Skin of body (tissue), 2 donors: ENCODE results near the gene DUSP14. TPM values are rescaled to one million over a fixed set of nuclear protein-coding genes. Genes with fewer than 3 reads are reported as not detected.

ENCODE experiments used
- DNase-seq: peaks from one replicate; lab custom pipeline; 2025; lab: John Stamatoyannopoulos, UW
- total RNA-seq: library from RNA; depleted of rRNA; stranded (reverse); fragments of >200 nt; gene quantifications from one replicate; pipeline ENCODE4 v1.2.3, GENCODE V29; 2014

DUSP14 gene
- total RNA-seq, 1 donor from 2014 or later: 13.6 TPM

DNA sequence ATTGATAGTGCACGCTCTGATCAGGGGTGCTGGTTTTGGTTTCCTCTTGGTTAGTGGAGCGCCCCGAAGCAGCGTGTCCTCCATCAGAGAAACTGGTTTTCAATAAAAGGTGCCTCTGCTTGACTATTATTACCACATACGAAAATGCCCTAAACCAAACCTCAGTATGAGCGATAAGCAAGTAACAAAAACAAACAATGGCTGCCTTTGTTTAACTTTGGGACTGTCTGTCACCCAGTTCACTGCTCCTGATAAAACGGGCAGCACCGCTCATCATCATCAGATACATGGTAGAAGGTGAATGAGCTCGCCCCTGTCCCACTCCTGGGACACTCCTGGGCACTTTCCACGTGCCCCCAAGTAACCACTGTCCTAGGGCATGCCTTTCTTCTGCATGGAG is 24.0 kb downstream of the DUSP14 start:
- DNase-seq: no peak

DNA sequence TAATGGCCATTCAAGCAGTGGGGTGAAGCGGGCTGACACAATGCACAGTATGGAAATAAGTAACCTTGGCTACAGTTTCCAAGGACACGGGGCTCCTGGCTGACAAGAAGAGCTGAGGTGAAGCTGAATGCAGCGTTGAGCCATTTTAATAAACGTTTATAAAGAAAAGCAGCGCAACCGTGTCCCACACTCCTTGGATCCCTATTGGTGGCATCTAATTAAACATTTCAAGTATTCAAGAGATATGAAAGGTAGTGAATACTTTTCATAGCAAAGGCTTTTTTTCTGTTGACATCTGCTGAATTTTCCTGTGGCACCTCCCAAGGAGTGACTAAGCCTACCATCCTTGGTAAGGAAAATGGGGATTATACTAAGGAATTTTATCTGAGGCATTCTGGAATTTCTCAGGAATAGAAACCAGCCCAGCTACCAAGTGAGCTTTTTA is 26.5 kb downstream of the DUSP14 start:
- no peak for DNase-seq

DNA sequence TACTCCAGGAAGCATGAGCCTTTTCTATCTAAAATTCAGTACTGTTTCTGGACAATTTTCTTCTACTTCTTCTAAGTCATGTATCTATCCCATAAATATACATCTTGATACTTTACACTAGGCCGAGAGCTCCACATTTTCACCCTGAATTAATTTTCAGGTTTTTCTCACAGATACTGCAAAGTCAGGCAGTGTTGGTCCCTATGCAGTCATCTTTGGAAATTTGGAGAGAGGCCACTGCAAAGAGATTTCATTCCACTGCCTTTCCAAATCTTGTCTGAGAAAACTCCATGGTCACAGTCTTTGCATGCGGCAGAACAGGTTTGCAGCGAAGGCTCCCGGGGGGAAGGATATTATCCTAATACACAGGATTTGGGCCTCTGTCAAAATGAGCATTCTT is 28.2 kb downstream of the DUSP14 start:
- no peak for DNase-seq

DNA sequence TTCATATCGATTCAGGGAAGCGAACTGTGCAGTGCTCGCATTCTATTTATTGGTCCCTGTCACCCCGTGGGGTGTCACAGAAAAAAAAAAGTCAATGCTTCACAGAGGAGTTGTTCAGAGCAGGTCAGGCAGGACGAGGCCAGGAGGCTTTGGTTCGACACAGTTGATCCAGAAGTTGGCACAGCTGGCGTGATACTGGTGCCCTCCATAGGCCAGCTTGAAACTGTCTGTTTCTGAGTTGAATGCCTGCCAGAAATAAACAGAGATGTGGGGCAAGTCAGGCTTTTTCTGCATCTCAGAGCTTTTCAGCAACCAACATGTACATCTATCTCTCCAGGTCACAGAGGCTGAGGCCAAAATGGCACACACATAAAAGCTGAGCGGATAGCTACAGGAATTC is 29.1 kb downstream of the DUSP14 start:
- DNase-seq: no peak

DNA sequence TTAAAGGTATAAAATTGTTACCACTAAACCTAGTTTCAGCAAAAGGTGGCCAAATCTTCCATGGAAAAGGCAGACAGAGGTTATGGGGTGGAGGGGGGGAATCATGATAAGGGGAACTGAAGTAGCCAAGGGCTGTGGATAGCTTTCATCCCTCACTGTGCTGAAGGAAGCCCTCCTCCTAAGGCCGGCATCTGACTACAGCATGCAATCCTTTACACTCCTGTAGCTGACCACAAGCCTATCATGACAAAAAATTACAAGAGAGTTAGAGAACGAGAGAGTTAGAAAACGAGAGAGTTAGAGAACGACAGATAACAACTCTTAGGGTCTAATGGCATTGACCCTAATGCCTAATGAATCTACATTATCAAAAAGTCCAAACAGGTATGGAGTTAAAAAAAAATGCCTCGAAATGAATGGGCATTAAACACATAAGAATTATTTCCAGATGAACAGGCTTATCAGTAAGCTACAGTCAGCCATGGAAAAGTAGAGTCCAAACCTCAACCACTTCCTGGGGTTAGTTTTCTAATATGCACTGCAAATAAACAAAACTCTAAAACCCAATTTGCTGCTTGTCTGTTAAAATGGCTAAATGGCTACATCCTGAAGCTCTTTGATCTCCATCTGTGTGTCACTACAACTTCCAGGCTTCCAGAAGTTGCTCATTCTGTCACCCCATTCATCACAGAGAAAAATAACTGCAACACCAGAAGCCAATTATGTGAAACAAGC is 29.7 kb downstream of the DUSP14 start:
- no peak for DNase-seq

DNA sequence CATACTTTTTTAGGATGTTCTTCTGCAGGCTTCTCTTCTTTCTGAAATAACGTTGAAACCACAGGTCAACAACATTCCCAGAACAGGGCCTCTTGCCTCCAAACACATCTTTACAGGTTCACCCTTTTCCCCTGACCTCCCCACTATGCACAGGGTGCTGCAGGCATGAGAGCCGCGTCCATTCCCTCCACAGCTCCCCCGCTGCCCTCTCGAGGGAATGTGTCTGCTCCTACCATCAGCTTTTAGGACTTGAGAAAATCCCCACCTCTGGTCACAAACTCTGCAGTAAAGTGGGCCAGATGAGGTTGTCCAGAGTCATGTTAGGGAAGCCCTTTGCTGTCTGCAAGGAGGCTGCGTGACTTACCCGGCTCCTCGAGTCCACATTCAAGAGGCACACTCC is 30.5 kb downstream of the DUSP14 start:
- no peak for DNase-seq

DNA sequence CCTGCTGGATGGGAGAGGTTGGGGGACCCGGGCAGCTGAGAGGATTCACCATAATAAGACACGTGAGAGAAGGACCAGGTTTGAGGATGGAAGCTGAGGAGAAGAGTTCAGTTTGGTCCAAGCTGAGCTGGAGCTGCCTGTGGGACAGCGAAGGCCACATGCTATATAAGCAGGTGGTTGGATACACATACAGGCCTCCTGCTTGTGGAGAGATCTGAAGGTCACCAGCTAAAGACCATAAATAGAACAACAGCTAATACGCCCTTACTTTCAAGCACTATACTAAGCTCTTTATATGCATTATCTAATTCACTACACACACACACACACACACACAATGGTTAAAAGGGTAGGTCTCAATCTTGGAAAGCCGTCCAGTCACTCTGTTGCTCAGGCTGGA is 32.1 kb downstream of the DUSP14 start:
- no peak for DNase-seq

DNA sequence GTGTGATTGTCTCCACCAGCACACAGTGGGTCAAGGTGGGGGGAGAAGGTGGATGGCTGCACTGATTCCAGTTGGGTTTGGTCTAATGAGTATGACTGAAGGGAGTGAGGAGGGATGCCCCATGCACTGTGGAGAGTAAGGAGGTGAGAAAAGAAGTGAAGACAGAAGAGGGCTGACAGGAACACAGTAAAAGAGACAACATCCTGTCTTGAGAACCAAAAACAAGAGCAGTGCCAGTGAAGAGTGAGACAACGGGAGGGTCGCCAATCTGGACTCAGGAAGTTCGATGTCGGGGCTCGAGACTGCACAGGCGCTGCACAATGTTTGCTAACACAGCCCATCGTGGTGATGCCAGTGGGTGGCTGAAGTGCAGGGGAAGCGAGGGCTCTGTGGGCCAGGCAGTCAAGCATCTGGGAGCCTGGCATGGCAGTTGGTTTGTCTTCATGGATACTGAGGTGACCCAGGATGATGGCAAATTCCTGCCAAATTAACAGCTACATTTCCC is 34.1 kb downstream of the DUSP14 start:
- DNase-seq: no peak

DNA sequence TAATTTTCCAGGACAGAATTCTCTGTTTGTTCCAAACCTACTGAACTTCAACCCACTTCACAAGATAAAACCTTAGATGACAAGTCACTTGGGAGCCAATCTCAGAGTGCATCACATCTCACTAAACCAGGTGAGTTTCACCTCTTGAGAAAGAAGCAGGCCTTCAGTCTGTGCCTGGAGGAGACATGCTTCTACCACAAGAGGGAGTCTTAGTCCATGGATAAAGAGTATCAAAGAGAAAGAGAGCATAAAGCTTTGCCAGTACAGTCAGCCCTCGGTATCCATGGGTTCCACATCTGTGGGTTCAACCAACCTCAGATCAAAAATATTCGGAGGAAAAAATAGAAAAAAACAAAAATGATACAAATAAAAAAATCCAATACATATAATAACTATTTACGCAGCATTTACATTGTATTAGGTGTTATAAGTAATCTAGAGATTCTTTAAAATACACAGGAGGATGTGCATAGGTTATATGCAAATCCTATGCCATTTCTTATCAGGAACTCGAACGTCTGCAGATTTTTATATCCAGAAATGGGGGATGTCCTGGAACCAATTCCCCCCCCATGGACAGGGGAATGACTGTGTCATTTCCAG is 37.7 kb downstream of the DUSP14 start:
- DNase-seq: peak; percentile 10

DNA sequence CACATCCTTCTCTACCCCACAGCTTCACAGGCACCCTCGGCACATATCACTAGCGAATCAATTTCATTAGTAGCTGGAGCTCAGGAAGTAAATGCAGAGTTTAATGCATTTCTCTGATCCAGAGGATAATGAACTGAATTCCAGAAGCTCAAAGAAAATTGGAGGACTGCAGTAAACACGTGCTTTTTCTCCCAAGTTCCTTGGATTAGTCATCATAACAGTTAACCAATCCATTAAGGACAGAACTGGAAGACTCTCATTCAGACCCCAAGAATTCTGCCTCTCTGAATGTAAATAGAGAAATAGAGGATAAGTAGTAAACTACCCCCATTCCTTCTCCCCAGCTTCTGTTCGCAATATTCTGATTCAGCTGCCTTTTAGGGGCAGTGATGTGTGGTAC is 40.7 kb downstream of the DUSP14 start:
- DNase-seq: no peak

DNA sequence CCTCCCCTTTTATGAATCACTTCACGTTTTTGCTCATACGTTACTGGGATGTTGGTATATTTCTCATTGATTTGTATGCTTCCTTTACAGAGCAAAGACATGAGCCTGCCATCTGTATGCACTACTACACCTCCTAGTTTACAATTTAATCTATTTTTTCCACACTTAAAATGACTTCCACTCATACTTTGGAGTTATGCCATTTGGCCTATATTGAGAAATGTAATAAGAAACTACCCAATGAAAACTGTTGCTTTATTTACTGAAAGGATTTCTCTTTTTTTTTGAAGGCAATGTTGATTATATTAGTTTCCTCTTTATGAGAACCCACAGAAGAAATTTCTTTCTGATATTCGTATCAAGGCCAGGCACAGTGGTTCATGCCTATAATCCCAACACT is 43.1 kb downstream of the DUSP14 start:
- peak; percentile 8 for DNase-seq

DNA sequence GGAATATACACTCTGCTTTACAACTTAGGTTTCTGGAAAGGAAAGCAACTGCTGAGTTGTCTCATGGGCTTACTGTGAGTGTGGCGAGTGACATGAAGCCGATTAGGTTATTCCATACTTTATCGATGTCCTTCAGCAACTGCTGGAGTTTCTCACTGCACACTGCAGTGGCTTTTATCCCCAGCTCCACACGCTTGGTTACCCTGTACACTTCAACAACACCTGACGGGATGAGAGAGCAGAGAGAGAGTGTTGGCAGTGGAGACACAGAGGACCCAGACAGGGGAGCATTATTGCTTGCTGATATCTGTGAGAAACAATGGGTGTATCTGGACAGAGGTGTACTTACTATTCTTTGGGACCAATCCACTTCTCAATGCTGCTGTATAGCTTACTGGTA is 46.2 kb downstream of the DUSP14 start:
- no peak for DNase-seq

DNA sequence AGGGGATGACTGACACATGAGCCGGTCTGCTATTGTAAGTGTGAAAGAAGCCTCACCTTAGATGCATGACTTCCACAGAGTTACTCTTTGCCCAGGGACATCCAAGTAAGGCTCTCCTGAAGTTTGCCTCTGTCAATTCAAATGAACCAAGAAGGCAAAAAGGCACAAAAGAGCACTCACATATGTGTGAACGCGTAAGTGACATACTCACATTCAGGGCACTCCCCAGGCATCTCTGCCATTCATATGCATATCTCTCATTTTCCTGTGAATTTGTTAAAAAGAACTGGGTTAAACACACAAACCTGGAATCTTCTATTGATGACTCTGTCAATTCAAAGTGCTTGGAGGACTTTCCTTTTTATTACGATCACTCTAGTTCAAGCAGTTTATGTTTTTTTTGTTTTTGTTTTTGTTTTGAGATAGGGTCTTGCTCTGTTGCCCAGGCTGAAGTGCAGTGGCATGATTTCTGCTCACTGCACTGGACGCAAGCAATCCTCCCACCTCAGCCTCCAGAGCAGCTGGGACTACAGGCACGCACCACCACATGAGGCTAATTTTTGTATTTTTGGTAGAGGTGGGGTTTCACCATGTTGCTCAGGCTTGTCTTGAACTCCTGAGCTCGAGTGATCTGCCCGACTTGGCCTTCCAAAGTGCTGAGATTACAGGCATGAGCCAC is 49.4 kb downstream of the DUSP14 start:
- no peak for DNase-seq

DNA sequence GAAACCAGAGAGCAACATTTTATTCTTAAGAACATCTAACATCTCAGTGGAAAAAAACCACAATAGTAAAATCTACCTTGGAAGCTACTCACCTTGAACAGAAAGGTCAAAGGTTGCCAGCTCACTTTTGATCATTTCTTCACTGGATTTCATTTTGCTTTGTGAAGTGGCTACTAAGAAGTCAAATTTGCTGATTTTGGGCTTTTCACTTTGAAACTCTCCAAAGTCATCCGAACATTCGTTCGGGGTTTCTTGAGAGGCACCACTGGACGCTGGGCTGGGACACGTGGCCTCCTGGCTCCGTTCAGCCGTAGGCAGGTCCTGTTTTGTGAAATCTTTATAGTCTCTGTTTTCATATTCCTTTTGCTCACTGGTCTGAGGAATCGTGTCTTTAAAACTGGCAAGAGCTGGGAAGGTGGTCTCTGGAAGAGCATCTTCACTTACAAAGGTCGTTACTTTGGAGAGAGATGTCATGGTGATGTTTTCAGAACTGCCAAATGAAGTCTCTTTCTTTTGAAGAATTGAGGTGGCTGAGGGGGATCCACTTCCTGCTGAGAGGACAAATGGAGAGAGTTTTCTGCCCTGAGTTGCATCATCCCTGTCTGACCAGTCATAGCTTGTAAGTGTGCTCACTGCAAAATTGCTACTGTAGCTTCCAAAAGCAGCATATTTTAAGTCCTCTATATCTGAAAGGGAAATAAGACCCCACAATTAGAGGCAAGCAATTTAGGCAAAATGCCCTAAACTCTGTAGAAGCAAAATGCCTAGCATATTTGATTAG is 52.4 kb downstream of the DUSP14 start:
- DNase-seq: no peak

DNA sequence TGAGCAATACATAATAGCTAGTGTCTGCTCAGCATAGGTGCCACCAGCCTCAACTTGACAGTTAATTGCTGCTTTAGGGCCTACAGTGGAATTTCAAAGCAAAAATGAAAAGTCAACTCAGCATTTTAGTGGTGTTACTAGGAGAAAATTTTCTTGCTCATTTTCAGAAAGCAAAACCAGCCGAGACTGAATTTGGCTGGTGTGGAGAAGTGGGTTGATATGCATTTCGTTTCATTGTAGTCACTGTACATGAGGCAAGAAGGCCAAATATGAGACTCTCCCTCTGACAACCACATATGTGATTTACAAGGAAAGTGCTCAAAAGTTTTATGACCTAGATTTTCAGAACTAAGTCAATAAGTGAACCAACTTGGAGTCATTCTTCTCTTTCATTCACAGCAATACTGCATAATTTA is 54.0 kb downstream of the DUSP14 start:
- peak; percentile 32 for DNase-seq

DNA sequence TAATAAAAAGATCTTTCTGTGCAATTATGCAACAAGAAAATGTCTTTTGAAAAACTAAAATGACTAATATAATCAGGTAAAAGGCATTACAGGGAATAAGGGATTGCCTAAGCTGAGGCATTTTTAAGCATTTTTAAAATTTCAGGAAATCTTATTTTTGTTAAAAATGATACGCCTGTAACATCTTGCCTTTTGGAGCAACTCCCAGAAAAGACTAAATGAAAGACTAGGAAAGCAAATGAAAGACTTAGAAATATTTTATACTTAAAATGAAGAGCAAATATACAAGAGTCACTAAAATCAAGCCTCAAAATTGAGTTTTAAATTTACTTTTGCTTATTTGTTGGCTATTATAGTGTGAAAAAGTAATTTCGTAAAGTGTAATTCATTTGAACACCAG is 55.8 kb downstream of the DUSP14 start:
- DNase-seq: no peak

DNA sequence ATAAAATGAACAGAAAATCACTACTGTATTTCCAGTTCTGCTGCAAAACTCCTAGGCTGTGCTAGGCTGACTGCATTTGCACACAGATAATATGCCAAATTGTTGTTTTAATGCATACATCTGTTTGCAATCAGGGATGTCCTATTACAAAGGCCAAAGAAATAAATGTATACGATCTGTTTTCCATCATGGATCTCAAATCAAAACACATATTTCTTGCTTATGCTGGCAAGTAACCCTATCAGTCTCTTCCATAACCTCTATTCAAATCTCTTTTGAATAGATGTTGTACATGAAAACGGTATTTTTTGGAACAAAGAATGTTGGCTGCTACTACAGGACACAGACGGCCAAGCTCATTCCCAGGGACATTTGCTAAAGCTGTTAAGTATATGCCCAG is 56.6 kb downstream of the DUSP14 start:
- peak; percentile 92 for DNase-seq

DNA sequence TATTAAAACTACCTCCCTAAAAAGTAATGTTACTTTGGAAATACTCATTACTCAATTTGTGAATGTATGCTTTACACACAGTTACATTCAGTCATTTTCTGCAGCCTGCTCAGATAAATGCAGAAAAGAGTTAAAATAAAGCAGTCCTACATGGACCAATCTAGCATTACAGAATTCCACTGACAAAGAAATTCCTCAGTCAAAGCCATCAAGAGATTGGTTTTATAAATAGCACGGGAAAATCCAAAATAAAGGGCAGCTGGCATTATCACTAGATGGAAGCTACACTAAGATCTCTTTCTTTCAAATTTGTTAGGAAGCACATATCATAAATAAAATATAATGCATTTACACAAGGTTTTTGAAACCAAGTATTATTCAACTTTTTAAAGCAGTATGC is 58.3 kb downstream of the DUSP14 start:
- no peak for DNase-seq

DNA sequence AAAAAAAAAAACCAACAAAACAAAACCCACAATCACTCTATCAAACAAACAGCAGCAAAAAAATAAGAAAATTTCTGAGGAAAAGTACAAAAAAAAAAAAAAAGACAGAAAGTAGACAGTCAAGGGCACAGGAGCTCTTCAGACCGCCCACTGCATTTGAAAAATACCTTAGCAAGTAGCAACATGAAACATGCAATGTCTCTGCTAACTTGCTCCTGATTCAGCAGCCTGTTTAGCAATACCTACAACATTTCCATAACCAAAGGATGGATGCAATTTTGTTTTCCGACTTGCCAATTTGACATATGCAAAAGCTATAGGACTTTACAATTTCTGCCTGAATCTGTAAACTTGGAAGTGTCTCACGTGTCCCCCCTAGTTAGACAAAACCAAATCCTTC is 62.1 kb downstream of the DUSP14 start:
- no peak for DNase-seq

DNA sequence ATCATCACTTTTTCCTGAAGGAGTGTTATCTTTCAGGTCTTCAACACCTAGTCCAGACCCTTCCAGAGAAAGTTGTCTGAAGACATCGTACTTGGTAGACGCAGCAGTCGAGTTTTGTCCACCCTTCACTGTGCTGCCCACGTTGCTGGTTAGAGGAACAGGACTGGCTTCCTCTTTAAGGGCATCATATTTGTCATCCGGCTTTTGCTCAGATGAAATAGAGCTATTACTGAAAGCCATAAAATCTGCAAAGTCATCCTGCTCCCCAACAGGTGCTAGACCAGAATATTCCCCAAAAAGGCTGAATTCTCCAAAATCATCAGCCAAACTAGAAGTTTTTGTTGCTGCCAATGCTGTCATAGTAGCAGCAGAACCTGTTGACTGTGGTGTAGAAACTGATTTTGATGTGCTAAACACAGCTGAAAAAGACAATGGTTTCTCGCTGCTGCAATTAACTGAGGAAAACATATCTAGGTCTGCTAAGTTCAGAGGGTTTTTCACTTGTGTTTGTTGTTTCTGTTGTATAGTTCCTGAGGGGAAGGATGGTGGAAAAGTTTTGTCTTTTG is 63.8 kb downstream of the DUSP14 start:
- no peak for DNase-seq

DNA sequence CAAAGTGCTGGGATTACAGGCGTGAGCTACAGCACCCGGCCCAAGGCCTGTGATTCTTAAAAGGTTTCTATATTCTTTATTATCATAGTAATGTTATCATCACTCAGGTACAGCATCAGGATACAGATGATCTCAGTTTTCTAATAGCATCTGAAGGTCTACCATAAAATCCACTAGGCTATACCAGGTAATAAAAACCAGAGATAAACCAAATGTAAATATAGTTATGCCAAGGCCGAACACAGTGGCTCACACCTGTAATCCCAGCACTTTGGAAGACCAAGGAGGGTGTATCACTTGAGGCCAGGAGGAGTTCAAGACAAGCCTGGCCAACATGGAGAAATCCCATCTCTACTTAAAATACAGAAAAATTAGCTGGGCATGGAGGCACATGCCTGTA is 65.7 kb downstream of the DUSP14 start:
- DNase-seq: no peak
